HG03432 (cell line): ENCODE data around the gene KCNJ2.

ENCODE experiments used
- ATAC-seq: cut with Tn5 transposase; IDR thresholded peaks from one replicate; pipeline ENCODE4 v1.9.1; 2021; ENCODE audit warnings: mild to moderate bottlenecking, moderate library complexity; ENCODE audit not compliant: unreplicated experiment

Gene KCNJ2

GRCh38 chr17:70202840-70203239, 33.5 kb downstream of the KCNJ2 start:
- no peak for ATAC-seq

DNA sequence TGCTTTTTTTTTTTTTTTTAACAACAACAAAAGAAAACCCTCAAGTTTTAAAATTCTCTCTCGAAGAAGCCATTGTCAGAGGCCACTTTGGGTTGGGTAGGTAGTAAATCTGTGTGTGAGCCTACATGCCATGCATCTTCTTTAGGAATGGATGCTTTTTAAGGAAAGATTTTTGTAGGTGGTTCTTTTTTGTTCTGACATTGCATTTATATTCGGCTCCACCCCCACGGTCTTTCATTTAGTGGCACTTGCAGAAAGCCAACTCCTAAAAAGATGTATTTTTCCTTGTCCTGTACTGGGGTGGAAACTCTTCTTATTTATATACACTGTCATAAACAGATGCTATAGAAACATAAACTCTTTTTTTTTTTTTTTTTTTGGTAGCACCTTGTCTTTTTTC, 35.1 kb downstream of the KCNJ2 start:
- no peak for ATAC-seq

DNA sequence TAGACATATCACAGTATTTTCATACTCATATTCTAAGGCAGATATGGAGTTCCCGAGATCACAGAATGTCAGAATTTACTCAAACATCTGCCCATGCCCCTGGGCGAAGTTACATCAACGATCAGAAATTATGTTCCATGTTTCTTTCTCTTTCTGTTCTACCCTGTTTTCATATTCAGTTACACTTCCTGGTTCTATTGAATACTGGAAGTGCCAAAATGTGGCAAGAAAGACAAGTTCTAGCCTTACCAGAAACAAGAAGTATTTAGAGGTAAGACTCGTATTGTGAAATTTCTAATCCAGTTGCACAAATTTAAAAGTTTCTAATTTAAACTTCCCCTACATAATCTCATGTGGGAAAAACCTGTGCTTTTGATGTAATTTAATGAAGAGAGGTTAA, 36.1 kb downstream of the KCNJ2 start:
- ATAC-seq: no peak

GRCh38 chr17:70206361-70207010, 37.2 kb downstream of the KCNJ2 start:
- no peak for ATAC-seq

- ATAC-seq: no peak
Observed at GRCh38 chr17:70207184-70207583, 37.9 kb downstream of the KCNJ2 start.

DNA sequence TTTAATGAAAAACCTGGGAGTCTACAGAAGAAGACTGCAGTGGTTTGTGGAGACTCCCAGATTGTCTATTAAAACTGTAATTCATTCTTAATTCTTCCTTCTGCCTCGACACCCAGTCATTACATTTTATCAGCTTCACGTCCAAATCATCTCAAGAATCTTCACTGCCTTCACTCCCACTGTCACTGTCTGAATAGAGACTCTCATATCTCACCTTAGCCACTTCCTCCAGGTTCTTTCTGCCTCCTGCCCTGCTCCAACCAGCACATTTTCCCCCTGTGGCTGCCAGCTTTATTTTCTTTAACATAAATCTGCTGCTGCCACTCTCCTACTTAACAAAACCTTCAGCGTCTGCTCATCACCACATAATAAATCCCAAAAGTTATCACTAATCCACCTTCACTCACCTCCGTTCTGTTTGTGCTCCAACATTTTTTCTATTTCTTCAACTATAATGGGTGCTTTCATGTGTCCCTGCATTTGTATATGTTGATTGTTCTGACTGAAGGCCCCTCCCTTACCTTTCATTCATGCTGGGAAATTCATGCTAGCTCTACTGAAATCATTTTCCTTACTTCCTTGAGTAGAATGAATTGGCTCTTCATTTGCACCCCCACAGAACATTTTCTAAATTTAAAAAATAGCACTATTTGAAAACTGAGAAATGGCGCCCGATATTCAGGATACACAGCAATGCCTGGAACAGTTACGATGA, 38.9 kb downstream of the KCNJ2 start:
- peak; percentile 56 for ATAC-seq

- ATAC-seq: no peak
Observed at GRCh38 chr17:70208825-70209555, 39.7 kb downstream of the KCNJ2 start.

- ATAC-seq: no peak
Observed at GRCh38 chr17:70215656-70216055, 46.3 kb downstream of the KCNJ2 start.

DNA sequence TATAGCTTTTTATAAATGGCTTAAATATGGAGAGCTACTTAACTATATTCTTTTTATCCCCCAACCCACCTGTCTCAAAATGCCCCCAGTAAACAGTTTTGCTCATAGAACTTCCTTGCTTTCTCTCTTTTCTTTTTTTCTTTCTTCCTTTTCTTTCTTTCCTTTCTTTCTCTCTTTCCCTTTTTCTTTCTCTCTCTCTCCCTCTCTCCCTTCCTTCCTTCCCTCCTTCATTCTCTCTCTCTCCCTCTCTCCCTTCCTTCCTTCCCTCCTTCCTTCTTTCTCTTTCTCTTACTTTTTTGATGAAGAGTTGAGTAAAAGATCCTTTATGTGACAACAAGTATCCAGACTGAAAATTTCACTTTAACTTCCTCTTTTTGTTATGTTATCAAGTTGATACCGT, 48.2 kb downstream of the KCNJ2 start:
- ATAC-seq: no peak

GRCh38 chr17:70225276-70225675, 55.9 kb downstream of the KCNJ2 start:
- ATAC-seq: no peak
